ENCODE data around the gene ENHO. TPM values are rescaled to one million over a fixed set of nuclear protein-coding genes. Genes with fewer than 3 reads are reported as not detected.

The ENHO gene
- total RNA-seq, 2 experiments from 2014 or later: 0.45 TPM; not detected in 1

DNA sequence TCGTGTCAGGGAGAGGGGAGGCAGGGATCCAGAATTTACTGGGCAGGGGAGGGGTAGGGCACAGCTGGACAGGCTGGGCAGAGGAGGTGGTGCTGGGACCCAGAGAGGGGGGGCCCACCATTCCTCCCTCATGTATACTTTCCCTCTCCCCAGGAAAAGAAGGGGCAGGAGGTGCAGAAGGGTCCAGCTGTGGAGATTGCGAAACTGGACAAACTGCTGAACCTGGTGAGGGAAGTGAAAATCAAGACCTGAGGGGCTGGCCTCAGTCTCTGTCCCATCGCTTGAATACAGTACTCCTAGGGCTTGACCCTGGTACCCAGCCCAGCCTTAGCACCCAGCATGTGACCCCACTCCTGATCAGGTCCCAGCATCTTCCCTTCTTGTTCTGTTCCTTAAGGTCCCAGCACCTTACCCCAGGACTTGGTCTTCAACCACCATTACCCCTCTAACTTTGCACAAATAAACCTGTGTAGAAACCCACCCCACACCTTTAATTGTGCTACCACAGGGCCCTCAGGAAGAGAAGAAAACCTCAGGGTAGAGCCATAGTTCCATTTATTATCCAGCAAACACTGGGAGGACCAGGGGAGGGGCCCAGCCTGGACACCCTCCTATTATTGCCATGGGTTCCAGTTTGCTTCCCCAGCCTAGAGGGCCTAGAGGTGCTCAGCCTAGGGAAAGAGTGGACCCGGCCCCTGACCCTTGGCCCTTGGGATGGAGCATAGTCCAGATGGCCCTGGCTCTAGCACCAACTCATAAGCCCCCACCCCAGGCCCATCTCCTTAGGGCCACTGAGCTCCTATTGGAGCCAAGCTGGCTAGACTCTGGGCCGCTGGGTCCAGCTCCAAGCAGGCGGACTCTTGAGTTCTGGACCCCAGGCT, 2.0 kb downstream of the ENHO start:
- ChIA-PET CTCF (interaction anchor here (0.5 kb wide), 1 partner anchor 43 kb away, joined by 3 read pairs; no protein-coding TSS in a partner anchor), POLR2A (no interaction called here)
- no peaks in the 10 kb centered on the region for H3K36me3 ChIP-seq (ENCODE audit: insufficient read depth, low read length)
- H3K4me1 ChIP-seq (ENCODE audit: insufficient read depth, low read length): peaks cover 16% of the 10 kb centered on the region
- Mint-ChIP-seq H3K27ac (no peak overlapping the region), H3K36me3 (ENCODE audit: low read depth) (no peaks in the 10 kb centered on the region), H3K4me3 (peak overlapping the region; percentile 69), H3K4me1 (ENCODE audit: low read depth) (peaks cover 12% of the 10 kb centered on the region), H3K9me3 (no peaks in the 10 kb centered on the region), H3K27me3 (no peaks in the 10 kb centered on the region)
- ATAC-seq (ENCODE audit: poor library complexity): no peak
- no peak for DNase-seq
- no peaks in the 10 kb centered on the region for H3K9me3 ChIP-seq (ENCODE audit: control insufficient read depth in 1 of 2, insufficient read depth in 1 of 2, low read length in 2 of 2)
- intact Hi-C loops (cut with DNase I, micrococcal nuclease): loop anchor here in 1 of 2 experiments (5.0 to 10.0 kb wide), 7 partner anchors 92 to 1224 kb away; partner anchors contain the start of genes ATOSB, DCAF12, DNAJB5 and FANCG
- no peaks in the 10 kb centered on the region for H3K27me3 ChIP-seq (ENCODE audit: control insufficient read depth in 1 of 2, insufficient read depth in 2 of 2, low read length in 2 of 2)
- TF ChIP-seq, protein P1, sequence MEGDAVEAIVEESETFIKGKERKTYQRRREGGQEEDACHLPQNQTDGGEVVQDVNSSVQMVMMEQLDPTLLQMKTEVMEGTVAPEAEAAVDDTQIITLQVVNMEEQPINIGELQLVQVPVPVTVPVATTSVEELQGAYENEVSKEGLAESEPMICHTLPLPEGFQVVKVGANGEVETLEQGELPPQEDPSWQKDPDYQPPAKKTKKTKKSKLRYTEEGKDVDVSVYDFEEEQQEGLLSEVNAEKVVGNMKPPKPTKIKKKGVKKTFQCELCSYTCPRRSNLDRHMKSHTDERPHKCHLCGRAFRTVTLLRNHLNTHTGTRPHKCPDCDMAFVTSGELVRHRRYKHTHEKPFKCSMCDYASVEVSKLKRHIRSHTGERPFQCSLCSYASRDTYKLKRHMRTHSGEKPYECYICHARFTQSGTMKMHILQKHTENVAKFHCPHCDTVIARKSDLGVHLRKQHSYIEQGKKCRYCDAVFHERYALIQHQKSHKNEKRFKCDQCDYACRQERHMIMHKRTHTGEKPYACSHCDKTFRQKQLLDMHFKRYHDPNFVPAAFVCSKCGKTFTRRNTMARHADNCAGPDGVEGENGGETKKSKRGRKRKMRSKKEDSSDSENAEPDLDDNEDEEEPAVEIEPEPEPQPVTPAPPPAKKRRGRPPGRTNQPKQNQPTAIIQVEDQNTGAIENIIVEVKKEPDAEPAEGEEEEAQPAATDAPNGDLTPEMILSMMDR (IDR thresholded peaks at IDR 0.05): no peak
- H3K4me3 ChIP-seq (ENCODE audit: low read length): no peak overlapping the region
- H3K27ac ChIP-seq (ENCODE audit: low read depth in 1 of 2, low read length in 2 of 2): no peak overlapping the region

DNA sequence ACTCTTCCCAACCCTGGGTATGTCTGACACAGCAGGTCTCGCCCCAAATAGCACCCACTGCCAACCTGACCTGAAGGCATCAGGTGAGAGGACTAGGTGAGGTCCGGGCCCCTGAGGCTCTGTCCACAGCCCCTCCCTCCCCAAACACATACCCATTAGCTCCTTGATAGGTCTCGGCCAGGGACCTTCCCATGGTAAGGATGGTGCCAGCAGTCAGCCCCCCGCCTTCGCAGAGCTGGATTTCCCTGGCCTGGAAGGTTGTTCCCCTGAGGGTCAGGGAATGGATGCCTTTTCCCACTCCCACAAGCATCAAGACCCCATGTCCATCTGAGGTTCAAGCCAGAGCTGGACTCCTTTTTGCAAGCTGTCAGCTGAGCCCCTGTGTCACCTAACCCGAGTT, 2.7 kb downstream of the ENHO start:
- no peak overlapping the region for H3K4me3 Mint-ChIP-seq
- Histone ChIP-seq H3K9me3 (ENCODE audit: control insufficient read depth in 1 of 2, insufficient read depth in 1 of 2, low read length in 2 of 2) (no peaks in the 10 kb centered on the region), H3K27ac (ENCODE audit: low read depth in 1 of 2, low read length in 2 of 2) (no peak overlapping the region), H3K4me1 (ENCODE audit: insufficient read depth, low read length) (peaks cover 16% of the 10 kb centered on the region), H3K27me3 (ENCODE audit: control insufficient read depth in 1 of 2, insufficient read depth in 2 of 2, low read length in 2 of 2) (no peaks in the 10 kb centered on the region), H3K4me3 (ENCODE audit: low read length) (no peak overlapping the region), H3K36me3 (ENCODE audit: insufficient read depth, low read length) (no peaks in the 10 kb centered on the region)
- DNase-seq (no peak), ATAC-seq (ENCODE audit: poor library complexity) (no peak)
- H3K27me3 Mint-ChIP-seq: no peaks in the 10 kb centered on the region
- no peaks in the 10 kb centered on the region for H3K9me3 Mint-ChIP-seq
- H3K27ac Mint-ChIP-seq: no peak overlapping the region
- TF ChIP-seq, protein P1 (IDR thresholded peaks at IDR 0.05): no peak
- ChIA-PET CTCF (interaction anchor here (1.4 kb wide), 1 partner anchor 71 kb away, joined by 7 read pairs; no protein-coding TSS in a partner anchor), POLR2A (no interaction called here)
- H3K4me1 Mint-ChIP-seq (ENCODE audit: low read depth): peaks cover 12% of the 10 kb centered on the region
- intact Hi-C loops (cut with DNase I, micrococcal nuclease): loop anchor here in 1 of 2 experiments (5.0 to 10.0 kb wide), 7 partner anchors 92 to 1225 kb away; partner anchors contain the start of genes ATOSB, DCAF12, DNAJB5 and FANCG
- no peaks in the 10 kb centered on the region for H3K36me3 Mint-ChIP-seq (ENCODE audit: low read depth)

DNA sequence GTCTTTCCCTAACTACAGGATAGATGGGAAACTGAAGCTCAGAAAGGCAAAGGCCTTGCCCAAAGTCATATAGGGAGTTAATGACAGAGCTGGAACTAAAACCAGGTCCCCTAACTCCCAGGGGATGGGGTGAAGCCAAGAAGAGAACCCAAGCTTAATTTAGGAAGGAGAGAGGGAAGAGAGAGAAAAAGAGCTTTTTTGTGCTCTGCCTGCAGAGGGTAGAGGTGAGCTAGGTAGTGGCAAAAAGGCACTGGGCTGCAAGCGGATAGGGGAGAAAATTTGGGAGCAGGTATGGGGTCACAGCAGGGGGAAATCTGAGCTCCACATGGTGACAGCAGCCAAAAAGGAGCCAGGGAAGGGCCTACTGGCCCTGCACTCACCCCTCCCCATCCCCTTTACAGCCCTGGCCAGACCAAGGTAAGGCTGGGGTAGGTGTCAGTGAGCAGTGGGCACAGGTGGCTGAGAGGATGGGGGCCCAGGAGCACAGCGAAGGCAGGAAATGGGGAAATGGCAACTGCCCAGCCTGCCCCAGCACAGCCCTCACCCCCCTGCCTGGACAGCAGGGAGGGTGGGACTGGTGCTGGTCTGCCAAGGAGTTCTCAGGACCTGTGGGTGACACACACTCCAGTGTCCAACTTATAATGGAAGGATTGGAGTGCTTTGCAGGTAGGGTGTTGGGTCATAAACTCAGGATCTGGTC, 3.3 kb downstream of the ENHO start:
- Mint-ChIP-seq H3K9me3 (no peaks in the 10 kb centered on the region), H3K4me3 (no peak overlapping the region), H3K36me3 (ENCODE audit: low read depth) (no peaks in the 10 kb centered on the region), H3K27me3 (no peaks in the 10 kb centered on the region), H3K27ac (no peak overlapping the region), H3K4me1 (ENCODE audit: low read depth) (peaks cover 12% of the 10 kb centered on the region)
- ATAC-seq (ENCODE audit: poor library complexity) (no peak), DNase-seq (no peak)
- no peak overlapping the region for H3K27ac ChIP-seq (ENCODE audit: low read depth in 1 of 2, low read length in 2 of 2)
- TF ChIP-seq, protein P1 (IDR thresholded peaks at IDR 0.05): no peak
- ChIA-PET POLR2A (no interaction called here), CTCF (interaction anchor here (1.4 kb wide), 1 partner anchor 72 kb away, joined by 7 read pairs; no protein-coding TSS in a partner anchor)
- H3K27me3 ChIP-seq (ENCODE audit: control insufficient read depth in 1 of 2, insufficient read depth in 2 of 2, low read length in 2 of 2): no peaks in the 10 kb centered on the region
- no peak overlapping the region for H3K4me3 ChIP-seq (ENCODE audit: low read length)
- no peaks in the 10 kb centered on the region for H3K9me3 ChIP-seq (ENCODE audit: control insufficient read depth in 1 of 2, insufficient read depth in 1 of 2, low read length in 2 of 2)
- intact Hi-C loops (cut with DNase I, micrococcal nuclease): loop anchor here in 1 of 2 experiments (5.0 to 10.0 kb wide), 7 partner anchors 93 to 1225 kb away; partner anchors contain the start of genes ATOSB, DCAF12, DNAJB5 and FANCG
- H3K4me1 ChIP-seq (ENCODE audit: insufficient read depth, low read length): peaks cover 16% of the 10 kb centered on the region
- no peaks in the 10 kb centered on the region for H3K36me3 ChIP-seq (ENCODE audit: insufficient read depth, low read length)

All from CD4-positive, alpha-beta T cell (primary cell).